MM.1S (cell line): ENCODE measurements around the gene SLC48A1.

ENCODE experiments used
- EZH2 ChIP-seq: fragments of 300-600 bp; sonication (generic); optimal IDR thresholded peaks from 2 replicates; pipeline ENCODE3; 2017; ENCODE audit warnings: low read depth, mild to moderate bottlenecking, antibody characterized with exemption, low read length, mixed read lengths
- TF ChIP-seq, protein P1 (sequence below): fragments of 300-600 bp; sonication (generic); IDR thresholded peaks from 2 replicates; pipeline ENCODE4 v1.5.1; 2016; ENCODE audit warnings: antibody characterized with exemption, low read length, mixed read lengths

DNA sequence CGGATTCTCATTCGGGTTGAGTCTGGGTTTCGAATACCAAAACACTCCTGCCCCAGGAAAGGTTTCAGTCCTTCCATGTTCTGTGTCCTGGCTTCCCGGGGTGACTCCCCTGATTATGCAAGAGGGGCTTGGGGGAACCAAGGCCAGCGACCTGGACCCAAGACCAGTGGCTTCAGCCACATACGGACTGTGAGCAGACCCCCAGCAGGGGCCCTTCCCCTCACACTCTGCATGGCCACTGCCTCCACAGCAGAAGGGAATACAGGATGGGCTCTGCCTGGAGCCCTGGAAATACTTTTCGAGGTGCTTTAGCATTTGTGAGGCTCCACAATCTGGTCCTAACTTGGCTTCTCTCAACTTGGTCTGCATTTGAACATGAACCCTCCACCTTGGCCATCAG is 27.5 kb downstream of the SLC48A1 start:
- TF ChIP-seq, protein P1, sequence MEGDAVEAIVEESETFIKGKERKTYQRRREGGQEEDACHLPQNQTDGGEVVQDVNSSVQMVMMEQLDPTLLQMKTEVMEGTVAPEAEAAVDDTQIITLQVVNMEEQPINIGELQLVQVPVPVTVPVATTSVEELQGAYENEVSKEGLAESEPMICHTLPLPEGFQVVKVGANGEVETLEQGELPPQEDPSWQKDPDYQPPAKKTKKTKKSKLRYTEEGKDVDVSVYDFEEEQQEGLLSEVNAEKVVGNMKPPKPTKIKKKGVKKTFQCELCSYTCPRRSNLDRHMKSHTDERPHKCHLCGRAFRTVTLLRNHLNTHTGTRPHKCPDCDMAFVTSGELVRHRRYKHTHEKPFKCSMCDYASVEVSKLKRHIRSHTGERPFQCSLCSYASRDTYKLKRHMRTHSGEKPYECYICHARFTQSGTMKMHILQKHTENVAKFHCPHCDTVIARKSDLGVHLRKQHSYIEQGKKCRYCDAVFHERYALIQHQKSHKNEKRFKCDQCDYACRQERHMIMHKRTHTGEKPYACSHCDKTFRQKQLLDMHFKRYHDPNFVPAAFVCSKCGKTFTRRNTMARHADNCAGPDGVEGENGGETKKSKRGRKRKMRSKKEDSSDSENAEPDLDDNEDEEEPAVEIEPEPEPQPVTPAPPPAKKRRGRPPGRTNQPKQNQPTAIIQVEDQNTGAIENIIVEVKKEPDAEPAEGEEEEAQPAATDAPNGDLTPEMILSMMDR, result no peak
- no peak for TF ChIP-seq EZH2
